BE2C (cell line): ENCODE results near the gene EML6.

Source experiments
- DNase-seq: peaks from one replicate; pipeline ENCODE4 v3.0.0-alpha.2; 2020
- H3K27me3 ChIP-seq: fragments of 250-450 bp; sonication (Bioruptor Pico); 2 replicates; pipeline ENCODE4 v1.5.1; 2020; ENCODE audit warnings: mild to moderate bottlenecking
- H3K36me3 ChIP-seq: fragments of 250-450 bp; sonication (Bioruptor Pico); 2 replicates; pipeline ENCODE4 v1.5.1; 2020; ENCODE audit warnings: mild to moderate bottlenecking
- H3K4me1 ChIP-seq: fragments of 250-450 bp; sonication (Bioruptor Pico); 2 replicates; pipeline ENCODE4 v1.5.1; 2020
- H3K4me3 ChIP-seq: 2 replicates; pipeline ENCODE4 v1.5.1; 2011; ENCODE audit warnings: low read depth, low read length
- H3K9me3 ChIP-seq: fragments of 250-450 bp; sonication (Bioruptor Pico); 2 replicates; pipeline ENCODE4 v1.5.1; 2020
- TF ChIP-seq, protein P1 (sequence below): IDR thresholded peaks from 2 replicates; pipeline ENCODE4 v1.5.1; 2012; ENCODE audit warnings: mild to moderate bottlenecking, low read depth, low read length

EML6 gene

DNA sequence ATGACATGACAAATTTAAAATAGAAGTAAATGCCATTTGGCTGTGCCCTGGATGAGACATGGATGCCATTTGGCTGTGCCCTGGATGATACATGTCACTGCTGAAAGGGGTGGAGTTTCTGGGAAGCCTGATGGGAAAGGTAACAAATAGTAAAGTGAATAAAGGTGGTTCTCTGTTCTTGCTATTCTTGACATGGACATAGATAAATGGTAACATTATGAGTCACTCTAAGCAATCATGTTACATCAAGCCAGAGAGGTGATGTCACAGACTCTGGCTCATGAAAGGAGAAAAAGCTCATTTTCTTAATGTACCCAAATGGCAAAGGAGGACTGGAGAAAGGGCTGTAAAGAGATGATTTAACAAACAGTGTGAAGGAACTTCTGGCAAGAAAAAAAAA is 86.4 kb downstream of the EML6 start:
- TF ChIP-seq, protein P1, sequence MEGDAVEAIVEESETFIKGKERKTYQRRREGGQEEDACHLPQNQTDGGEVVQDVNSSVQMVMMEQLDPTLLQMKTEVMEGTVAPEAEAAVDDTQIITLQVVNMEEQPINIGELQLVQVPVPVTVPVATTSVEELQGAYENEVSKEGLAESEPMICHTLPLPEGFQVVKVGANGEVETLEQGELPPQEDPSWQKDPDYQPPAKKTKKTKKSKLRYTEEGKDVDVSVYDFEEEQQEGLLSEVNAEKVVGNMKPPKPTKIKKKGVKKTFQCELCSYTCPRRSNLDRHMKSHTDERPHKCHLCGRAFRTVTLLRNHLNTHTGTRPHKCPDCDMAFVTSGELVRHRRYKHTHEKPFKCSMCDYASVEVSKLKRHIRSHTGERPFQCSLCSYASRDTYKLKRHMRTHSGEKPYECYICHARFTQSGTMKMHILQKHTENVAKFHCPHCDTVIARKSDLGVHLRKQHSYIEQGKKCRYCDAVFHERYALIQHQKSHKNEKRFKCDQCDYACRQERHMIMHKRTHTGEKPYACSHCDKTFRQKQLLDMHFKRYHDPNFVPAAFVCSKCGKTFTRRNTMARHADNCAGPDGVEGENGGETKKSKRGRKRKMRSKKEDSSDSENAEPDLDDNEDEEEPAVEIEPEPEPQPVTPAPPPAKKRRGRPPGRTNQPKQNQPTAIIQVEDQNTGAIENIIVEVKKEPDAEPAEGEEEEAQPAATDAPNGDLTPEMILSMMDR: no peak

DNA sequence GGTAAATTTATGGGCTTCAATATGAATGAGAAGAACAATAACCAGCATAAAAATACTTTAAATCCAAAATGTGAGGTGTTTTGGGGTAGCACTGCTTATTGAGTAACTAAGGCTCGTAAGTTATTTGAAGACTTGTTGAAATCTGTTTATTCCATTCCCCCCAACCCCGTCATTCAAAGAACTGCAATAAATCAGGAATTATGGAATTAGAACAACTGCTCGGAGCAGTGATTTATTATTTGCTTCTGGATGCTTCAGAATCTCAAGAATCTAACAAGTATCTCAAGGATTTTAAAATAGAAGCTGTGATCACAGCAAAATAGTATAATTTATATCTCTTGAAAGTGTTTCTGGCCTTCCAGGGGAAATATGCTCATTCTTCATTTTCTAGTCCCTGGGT is 86.8 kb downstream of the EML6 start:
- Histone ChIP-seq H3K4me3 (no peak overlapping the region), H3K36me3 (no peaks in the 10 kb centered on the region), H3K27me3 (no peaks in the 10 kb centered on the region), H3K9me3 (no peaks in the 10 kb centered on the region), H3K4me1 (peaks cover 9% of the 10 kb centered on the region)
- no peak for DNase-seq
- TF ChIP-seq, protein P1: no peak

More for the DNA sequence above, 86.4 kb downstream of the EML6 start:
- Histone ChIP-seq H3K4me1 (peaks cover 14% of the 10 kb centered on the region), H3K36me3 (no peaks in the 10 kb centered on the region), H3K27me3 (no peaks in the 10 kb centered on the region), H3K9me3 (no peaks in the 10 kb centered on the region), H3K4me3 (no peak overlapping the region)
- no peak for DNase-seq

DNA sequence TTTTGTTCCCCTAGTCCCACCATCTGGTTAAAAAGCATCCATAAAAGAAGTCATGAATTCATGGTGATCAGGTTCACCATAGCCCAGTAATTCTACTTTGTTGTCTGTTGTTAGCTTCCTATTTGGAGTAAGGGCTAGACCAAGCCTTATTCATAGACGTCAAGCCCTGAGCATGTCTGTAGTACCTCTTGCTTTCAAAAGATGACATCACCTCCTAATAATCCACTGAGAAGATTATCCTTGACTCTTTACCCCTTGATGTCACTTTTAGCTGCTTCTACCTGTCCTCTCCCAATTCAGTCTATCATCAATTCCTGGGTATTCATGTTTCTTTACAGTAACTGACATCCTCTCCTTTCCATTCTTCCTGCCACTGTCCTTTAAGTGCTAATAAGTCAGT is 90.1 kb downstream of the EML6 start:
- Histone ChIP-seq H3K4me1 (peaks cover 4% of the 10 kb centered on the region; the same call in 1 of the 2 replicates), H3K36me3 (no peaks in the 10 kb centered on the region; the same call in 1 of the 2 replicates), H3K27me3 (no peaks in the 10 kb centered on the region), H3K9me3 (no peaks in the 10 kb centered on the region), H3K4me3 (no peak overlapping the region)
- DNase-seq: no peak
- TF ChIP-seq, protein P1: no peak

DNA sequence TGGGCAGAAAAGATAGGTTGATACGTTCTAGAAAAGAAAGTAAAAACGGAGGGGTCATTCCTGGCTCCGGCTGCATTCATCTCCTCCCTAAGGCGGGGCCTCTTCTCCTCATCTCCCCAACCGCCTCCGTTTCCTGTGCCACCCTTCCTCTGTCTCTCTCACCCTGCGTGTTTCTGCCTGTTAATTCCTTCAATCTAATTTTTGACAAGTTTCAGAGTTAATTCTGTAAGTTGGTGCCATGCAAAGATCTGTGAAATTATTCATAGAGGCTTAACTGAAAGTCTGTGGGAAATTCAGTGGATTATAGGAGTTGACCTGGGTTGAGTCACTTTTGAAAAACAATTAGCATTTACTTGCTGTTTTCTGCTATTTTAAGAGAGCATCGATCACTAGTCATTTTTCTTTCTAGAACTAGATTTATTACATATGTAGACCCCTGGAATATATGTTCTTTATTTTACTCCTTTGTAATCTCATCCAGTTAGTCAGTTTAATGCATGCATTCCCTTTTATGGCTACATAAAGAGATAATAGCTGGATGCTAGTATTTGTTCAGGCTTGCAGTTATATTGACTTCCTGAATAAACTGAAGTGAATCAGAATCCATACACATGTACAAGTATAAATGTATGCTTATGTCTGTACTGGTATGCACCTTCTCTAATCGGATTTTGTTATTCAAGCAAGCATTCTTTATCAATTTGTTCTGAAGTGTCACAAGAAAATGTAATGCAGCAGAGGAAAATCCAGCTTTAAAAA is 91.1 kb downstream of the EML6 start:
- H3K36me3 ChIP-seq: no peaks in the 10 kb centered on the region; the same call in 1 of the 2 replicates
- DNase-seq: no peak
- TF ChIP-seq, protein P1: no peak
- no peaks in the 10 kb centered on the region for H3K9me3 ChIP-seq
- no peaks in the 10 kb centered on the region for H3K4me1 ChIP-seq
- no peaks in the 10 kb centered on the region for H3K27me3 ChIP-seq
- H3K4me3 ChIP-seq: no peak overlapping the region

DNA sequence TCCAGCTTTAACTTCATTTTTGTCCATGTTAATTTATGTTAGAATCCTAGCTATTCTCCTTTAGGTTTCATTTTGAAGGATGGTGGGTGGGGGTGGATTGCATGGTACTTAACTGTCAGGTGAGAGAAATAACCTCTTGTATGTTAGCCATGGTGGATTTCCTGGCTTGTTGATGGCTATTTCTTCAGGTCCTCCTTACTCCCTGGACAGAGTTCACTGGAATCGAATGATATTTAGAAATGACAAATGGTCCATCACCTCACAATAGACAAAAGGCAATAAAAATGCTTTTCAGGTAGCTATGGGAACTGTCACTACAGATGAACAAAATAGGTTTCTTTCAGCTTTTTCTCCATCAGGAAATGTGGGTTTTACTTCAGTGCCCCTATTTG is 91.7 kb downstream of the EML6 start:
- H3K4me3 ChIP-seq: no peak overlapping the region
- no peaks in the 10 kb centered on the region; the same call in 1 of the 2 replicates for H3K36me3 ChIP-seq
- no peak for DNase-seq
- no peaks in the 10 kb centered on the region for H3K9me3 ChIP-seq
- no peaks in the 10 kb centered on the region for H3K4me1 ChIP-seq
- no peaks in the 10 kb centered on the region for H3K27me3 ChIP-seq
- TF ChIP-seq, protein P1: no peak

DNA sequence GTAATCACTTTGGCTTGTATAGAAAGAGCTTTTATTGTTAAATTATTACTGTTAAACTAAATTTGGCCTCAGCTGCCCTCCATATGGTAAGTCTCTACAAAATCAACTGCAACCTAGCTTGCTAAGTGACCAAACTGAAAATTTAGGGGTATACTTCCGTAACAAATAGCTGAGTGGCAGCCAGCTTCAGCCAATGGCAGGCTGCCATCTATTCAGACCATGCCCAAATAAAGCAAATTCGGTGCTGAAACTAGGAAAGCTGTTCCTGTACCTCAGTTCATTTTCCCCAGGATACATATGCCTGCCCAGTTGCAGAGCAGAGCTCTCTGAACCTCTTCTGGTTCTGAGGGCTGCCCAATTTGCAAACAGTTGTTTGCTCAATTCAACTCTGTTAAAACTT is 94.8 kb downstream of the EML6 start:
- no peak for DNase-seq
- Histone ChIP-seq H3K36me3 (no peaks in the 10 kb centered on the region; the same call in 1 of the 2 replicates), H3K27me3 (no peaks in the 10 kb centered on the region), H3K9me3 (no peaks in the 10 kb centered on the region), H3K4me3 (no peak overlapping the region), H3K4me1 (no peaks in the 10 kb centered on the region)
- TF ChIP-seq, protein P1: no peak
